Measurements from ENCODE around the gene ARL2.
A peak's percentile ranks its signal among the peaks of the same experiment; 100 is the strongest.
"Not testable (repeated sequence)": the region's sequence is repeated elsewhere in the genome, so short reads cannot be mapped to it uniquely, and the experiment has no call there.

ARL2 gene
- total RNA-seq, result 3.9 to 13.0 reads per million in 2 donors

GRCh38 chr11:65013888-65014725 lies at the start of gene ARL2:
TSS of gene ARL2 (plus strand) at chr11:65014160. CDS start at chr11:65014208, 48 bp downstream.
- DNase-seq, result peak; percentile 78

GRCh38 chr11:64967375-64967774 lies 46.6 kb upstream of the ARL2 start:
- DNase-seq, result no peak

GRCh38 chr11:64969209-64969608 lies 44.8 kb upstream of the ARL2 start:
- DNase-seq, result no peak

- DNase-seq, result no peak
Measured at GRCh38 chr11:64970731-64971151, 43.2 kb upstream of the ARL2 start.

- peak; percentile 85 for DNase-seq
Measured at GRCh38 chr11:64971421-64972233, 42.3 kb upstream of the ARL2 start, which contains the start of gene MAJIN. TSS of gene MAJIN (minus strand) at chr11:64972108. CDS start at chr11:64959405, 12,703 bp downstream.

GRCh38 chr11:64974124-64974523 lies 39.8 kb upstream of the ARL2 start:
- DNase-seq, result no peak

GRCh38 chr11:64976651-64977050 lies 37.3 kb upstream of the ARL2 start:
- DNase-seq, result no peak

- DNase-seq, result not testable (repeated sequence)
Measured at GRCh38 chr11:64983339-64983738, 30.6 kb upstream of the ARL2 start.

GRCh38 chr11:64987998-64988854 lies 25.7 kb upstream of the ARL2 start:
- no peak for DNase-seq

GRCh38 chr11:64989416-64989815 lies 24.5 kb upstream of the ARL2 start:
- no peak for DNase-seq

GRCh38 chr11:64990222-64990923 lies 23.6 kb upstream of the ARL2 start:
- DNase-seq, result no peak

GRCh38 chr11:64994318-64994717 lies 19.6 kb upstream of the ARL2 start:
- DNase-seq, result no peak

GRCh38 chr11:64996327-64996709 lies 17.6 kb upstream of the ARL2 start:
- no peak for DNase-seq

GRCh38 chr11:64996710-64997380 lies 17.1 kb upstream of the ARL2 start, which contains the start of gene BATF2:
TSS of gene BATF2 (minus strand) at chr11:64996971. CDS start at chr11:64996914, 57 bp downstream.
- no peak for DNase-seq

- no peak for DNase-seq
Measured at GRCh38 chr11:64998141-64998540, 15.8 kb upstream of the ARL2 start.

- DNase-seq, result no peak
Measured at GRCh38 chr11:64998690-64999431, 15.1 kb upstream of the ARL2 start.

GRCh38 chr11:64999478-64999877 lies 14.5 kb upstream of the ARL2 start:
- DNase-seq, result no peak

- no peak for DNase-seq
Measured at GRCh38 chr11:65002706-65003105, 11.3 kb upstream of the ARL2 start.

- DNase-seq, result no peak
Measured at GRCh38 chr11:65003282-65003681, 10.7 kb upstream of the ARL2 start.

GRCh38 chr11:65003968-65004367 lies 10.0 kb upstream of the ARL2 start:
- not testable (repeated sequence) for DNase-seq

- DNase-seq, result no peak
Measured at GRCh38 chr11:65008016-65008415, 5.9 kb upstream of the ARL2 start.

All from T-helper 9 cell (primary cell).